Stimulated activated CD4-positive, alpha-beta T cell treated with anti-CD3 and anti-CD28 coated beads, Interleukin-12 subunit alpha, Interleukin-12 subunit beta, amount 100 ng/mL, for 4 hours (primary cell): ENCODE data around the gene MYLK2.

Source experiments
- DNase-seq: peaks from one replicate; pipeline ENCODE4 v3.0.0-alpha.2; 2020

MYLK2 gene

DNA sequence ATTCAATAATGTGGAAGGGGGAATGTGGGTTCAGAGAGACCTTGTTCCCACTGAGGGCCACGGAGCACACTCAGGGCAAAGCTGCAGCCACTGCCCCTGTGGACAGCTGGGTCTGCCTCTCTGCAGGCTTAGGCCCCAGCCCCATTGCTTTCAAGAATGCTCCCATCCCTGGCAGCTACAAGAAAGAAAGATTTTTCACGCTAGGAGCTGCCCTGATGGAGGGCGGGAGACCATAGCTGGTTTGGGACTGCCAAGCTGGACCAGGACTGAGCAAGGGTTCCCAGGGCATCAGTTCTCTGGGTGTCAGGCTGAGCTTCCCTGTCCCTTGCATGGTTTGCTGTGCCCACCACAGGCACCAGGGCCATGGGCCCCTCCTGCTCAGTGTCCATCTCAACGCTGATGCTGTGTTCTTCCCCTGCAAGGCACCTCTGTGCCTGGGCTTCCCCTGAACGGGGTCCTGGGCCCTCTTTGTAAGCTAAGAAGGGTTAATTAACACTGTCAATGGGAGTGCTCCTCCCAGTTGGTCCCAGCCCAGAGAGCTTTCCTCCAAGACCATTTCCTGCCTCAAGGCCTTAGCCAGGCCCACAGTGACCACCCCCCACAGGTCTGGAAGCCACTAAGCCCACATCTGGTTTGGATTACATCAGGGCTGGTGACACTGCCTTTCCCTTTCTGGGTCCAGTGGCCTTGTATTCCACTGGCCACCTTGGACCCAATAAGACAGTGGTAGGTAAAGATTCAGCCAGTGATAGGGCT lies 17.9 kb downstream of the MYLK2 start:
- DNase-seq: no peak

DNA sequence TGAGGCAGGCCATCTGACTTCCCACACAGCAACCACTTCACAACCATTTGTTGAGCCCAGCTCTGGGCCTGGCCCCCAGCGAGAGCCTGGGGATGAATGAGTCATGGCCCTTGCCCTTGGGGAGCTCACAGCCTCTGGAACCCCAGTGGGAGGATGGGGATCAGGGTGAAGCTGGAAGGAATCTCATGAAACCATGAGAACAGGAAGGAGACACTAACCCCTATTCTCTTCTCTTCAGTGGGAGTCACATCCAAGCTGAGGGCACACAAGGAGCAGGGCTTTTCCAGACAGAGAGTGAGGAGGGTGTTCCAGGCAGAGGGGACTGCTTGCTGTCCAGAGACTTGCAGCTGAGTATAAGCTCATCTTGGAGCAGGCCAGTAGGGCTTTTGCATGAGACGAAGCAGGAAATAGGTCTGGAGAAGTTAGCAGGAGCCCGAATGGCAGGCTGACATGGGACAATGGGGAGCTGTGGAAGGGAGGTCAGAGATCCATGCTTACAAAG lies 18.8 kb downstream of the MYLK2 start:
- DNase-seq: no peak

DNA sequence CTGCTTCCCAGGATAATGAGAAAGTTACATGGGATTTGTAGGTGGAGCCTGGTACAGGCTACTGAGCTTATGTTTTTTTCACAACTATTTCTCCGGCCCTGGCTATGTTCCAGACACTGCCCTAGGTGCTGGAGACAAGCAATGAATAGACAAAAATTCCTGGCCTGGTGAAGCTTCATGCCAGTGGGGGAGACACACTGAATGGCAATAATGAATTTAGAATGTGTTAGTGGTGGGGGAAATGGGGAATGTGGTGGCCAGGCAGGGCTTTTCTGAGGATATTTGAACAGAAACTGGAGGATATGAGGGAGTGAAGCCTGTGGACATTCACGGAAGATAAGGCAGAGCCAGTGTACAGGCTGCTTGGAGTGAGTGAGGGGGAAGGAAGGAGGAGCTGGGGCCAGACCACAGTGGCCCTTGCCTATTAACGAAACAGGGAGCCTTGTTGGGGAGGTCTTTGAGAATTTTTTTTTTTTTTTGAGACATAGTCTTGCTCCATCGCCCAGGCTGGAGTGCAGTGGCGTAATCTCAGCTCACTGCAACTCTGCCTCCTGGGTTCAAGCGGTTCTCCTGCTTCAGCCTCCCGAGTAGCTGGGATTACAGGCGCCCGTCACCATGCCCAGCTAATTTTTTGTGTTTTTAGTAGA lies 19.6 kb downstream of the MYLK2 start:
- no peak for DNase-seq

DNA sequence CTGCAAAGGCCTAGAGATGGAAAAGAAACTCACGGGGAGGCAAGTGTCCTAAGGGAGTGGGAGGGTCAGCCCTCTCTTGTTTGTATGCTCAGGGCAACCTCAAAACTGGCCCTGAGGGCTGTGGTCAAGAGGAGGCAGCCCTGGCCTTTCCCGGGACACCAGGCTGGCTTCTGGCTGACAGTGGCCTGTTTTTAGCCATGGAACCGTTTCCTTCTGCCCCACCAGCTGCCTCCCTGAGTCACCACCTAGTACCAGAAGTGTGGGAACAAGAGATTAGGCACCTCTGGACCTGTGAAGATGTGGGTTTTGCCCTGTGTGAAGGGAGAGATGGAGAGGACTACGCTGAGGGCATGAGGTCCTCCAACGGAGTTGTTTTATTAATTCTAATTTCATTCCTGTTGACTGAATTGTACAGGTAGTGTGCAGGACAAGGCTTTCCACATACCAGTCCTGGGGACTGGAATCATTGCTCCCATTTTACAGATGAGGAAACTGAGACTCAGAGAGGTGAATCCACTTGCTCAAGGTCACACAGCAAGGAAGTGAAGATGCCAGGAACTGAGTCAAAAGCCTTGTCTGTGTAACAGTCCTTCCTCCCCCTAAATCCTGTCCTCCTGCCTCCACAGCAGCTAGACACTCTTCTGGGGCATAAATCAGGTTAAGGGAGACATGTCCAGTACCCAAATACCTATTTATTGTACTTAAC lies 20.8 kb downstream of the MYLK2 start:
- no peak for DNase-seq

DNA sequence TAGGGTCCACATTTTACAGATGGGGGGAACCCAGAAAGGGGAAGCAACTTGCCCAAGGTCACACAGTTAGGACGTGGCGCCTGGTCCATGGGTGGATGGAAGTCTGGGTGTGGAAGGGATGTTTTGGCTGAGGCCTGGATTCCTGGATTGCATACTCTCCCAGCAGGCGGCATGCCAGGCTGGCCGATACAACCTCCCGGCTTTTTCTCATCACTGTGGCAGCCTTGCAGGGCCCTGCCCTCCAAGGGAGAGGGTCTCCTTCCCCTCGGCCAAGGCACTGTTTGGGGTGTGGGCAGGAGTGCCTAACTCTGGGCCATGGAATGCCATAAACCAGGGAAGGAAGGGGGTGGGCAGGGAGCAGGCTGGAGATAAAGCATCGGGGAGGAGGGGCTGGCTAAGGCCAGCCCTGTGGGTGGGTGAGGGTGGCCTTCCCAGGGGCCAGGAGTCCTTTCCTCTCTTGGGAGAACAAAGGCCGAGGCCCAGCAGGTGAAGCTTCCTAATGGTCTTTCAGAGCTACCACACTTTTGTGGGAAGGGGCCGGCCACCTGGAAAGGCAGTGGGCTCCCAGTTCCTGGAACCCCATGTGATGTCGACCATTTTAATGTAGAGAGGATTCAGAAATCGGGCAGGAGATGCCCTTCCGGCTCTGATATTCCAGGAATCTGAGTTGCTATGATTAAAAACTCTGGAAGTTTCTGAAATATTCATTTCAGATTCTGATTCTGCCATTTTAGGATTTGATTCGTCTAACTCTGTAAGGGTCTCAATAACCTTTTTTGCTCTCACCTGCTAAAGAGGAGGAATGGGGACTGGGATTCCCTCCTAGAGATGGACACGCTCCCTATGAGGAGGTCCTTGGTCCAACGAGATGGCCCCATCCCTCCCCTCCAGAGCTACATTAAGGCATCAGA lies 22.0 kb downstream of the MYLK2 start:
- no peak for DNase-seq

DNA sequence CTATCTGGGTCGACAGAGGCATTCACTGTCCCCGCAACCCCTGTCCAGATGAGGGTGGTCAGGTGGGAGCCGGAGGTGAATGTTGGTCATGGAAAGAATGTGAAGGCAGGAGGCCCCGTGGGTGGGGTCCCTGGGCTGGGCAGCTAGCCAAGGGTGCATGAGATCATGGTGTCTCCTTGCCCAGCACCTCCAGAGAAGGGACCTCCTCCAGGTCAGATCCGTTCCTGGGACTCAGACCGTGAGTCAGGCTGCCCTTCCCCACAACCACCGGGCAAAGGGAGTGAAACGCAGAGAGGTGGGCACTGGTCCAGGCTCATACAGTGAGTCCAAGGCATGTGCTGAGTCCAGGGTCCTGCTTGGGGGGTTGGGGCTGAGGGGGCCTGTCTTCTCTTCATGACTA lies 22.8 kb downstream of the MYLK2 start:
- DNase-seq: no peak

DNA sequence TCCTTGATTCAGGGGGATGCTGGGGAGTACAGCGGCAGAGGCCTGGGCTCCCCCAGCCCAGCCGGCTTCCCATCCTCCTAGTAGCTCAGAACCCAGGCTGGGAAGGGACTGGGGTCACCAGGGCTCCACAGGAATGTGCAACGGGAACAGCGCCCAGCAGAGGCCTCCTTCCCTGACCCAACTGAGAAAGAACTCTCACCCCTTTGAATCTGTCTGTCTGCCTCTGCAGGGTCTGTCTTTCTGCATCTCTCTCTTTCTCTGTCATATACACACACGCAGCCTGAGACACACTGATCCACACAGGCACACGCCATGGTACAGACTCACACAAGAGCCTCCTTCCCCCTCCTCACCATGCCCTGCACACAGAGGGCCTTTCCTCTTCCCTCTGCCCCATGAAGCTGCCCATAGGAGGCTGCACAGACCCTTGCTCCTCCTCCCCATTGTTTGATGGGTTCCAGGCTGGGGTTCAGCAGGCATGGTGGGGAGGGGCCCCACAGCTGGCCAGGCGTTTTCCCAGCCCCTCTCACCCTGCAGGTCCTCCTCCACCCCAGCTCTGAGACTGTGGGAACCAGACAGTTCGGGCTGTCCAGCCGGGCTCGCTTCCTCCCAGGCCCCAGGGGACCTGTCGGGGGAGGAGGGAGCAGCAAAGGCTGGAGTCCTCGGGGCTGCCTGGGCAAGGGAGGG lies 23.5 kb downstream of the MYLK2 start:
- DNase-seq: no peak

DNA sequence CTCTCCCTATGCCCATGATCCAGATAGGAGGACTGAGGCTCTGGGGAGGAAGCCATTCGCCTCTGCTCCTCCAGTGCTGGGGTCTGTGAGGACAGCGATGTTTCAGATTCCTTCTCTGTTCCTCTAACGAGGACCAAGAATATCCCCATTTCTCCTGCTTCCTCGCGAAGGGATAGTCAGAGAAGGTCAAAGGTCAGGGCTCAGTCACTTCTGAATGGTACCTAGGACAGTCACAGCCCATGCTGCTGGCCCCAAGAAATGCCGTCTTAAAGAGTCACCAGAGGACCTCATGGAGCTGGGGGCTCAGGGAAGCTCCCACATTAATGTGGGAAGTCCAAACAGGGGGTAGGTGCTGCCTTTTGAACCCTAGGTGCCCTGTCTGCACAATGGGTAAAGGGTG lies 24.1 kb downstream of the MYLK2 start:
- no peak for DNase-seq

DNA sequence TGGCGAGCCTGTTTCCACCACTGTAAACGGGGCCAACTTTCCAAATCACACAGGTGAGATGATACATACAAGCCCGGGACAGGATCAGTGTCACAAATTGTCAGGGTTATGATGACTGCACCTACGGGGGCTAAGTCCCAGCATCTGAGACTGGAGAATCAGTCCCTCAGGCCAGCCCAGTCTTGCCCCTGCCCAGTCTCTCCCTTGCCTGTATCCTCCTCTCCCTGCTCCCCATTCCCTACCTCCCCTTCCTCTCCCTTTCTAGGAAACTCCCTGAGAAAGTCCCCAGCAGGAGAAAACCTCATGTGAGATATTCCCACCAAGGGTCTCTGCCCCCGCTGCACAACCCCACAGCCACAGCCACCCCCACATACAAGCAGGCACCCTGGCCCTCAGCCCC lies 24.7 kb downstream of the MYLK2 start:
- no peak for DNase-seq

DNA sequence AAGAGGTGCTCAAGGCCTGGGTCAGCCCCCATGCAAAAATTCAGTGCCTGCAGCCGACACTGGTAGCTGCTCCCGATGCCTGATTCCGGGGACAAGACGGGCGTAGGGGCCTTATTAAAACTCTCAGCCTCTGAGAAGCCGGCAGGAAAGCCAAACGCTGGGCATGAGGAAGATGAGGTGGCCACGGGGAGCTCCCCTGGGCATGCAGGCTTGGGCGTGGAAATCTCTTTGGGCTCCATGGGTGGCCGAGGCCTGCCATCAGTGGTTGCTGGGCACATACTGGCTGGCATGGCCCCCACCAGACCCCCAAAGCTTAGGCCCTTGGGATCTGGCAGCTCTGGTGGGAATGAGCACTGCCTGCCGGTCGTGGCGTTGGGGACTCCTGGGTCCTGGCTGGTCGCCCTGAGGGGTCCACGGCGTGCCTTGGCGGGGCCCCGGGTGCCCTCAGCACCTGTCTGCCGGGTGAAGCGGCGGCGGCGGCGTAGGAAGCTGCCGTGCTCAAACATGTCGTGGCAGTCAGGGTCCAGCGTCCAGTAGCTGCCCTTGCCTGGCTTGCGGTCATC lies 25.7 kb downstream of the MYLK2 start:
- no peak for DNase-seq

DNA sequence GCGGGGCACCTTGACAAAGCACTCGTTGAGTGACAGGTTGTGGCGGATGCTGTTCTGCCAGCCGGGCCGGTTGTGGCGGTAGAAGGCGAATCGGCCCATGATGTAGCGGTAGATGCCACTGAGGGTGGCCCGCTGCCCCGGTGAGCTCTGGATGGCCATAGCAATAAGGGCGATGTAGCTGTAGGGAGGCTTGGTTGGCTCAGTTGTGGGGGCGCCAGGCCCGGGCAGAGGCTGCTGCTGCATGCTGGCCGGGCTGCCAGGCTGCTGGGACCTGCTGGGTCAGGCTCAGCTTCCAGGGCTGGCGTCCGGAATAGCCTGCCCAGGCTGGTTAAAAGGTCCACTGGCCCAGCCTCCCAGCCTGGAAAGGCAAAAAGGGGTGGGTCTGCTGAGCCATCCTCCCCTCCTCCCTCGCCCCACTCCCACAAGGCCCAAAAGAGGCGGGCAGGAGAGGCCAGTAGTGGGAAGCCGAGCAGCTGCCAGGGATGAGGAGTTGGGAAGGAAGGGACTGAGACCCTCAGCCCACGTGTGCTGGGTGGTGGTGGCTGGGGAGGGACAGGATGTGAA lies 26.2 kb downstream of the MYLK2 start, which contains the start of gene FOXS1:
TSS of gene FOXS1 (minus strand) at position 305 of the 564 bp plus-strand sequence. CDS start at position 243, 62 bp downstream.
- DNase-seq: no peak

DNA sequence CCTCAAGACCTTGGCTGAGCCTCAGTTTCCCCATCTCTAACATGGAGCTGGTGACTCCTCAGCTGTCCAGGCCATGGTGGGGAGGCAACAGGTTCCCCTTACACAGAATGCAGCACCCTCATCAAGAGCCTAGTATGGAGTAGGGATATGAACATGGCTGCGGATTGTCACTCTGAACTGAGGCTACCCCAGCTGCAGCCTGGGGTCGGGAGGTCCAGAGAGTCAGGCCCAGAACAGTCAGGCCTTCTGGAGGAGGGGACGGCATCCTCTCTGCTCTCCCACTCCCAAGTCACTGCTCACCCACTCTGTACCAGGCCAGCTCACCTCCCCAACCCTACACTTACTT lies 27.6 kb downstream of the MYLK2 start:
- DNase-seq: no peak

DNA sequence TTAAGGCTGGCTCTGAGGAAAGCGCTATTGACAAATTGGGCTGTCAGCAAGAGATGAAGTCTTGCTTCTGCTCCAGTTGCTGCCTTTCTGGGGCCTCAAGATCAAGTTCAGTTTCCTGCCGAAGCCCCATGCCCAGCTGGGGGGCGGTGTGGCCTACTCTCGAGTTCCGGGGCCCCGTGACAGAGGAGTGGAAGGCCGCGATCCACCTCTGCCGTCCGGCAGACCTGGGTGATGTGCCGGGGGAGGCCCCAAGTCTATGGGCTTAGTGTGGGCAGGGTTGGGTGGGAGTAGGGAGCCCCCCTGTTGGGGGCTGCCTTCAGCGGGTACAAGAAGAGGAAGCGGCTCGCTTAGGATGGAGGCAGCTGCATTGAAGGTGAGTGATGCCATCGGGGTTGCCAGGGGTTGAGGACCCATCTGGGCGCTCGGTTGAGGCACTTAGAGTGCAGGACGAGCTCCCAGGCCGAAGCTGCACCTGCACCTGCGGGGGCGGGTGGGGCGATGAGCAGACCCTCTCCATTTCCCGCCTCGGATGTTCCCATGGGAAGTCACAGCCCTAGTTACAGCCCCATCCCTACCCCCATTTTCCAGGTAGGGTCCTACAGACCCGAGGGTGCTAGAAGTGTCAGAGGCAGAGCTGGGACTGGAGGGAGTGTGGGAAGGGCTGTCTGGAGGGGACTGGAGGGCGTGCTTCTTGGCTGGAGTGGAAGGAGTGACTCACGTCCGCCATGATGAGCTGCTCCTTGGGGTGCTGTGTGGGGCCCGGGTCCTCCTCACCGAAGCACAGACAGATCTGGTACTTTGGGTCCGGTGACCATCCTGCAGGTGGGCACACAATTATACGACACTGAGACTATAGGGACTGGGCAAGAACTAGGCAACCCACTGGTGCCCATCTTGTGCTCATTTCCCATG lies 29.2 kb downstream of the MYLK2 start:
- DNase-seq: no peak

DNA sequence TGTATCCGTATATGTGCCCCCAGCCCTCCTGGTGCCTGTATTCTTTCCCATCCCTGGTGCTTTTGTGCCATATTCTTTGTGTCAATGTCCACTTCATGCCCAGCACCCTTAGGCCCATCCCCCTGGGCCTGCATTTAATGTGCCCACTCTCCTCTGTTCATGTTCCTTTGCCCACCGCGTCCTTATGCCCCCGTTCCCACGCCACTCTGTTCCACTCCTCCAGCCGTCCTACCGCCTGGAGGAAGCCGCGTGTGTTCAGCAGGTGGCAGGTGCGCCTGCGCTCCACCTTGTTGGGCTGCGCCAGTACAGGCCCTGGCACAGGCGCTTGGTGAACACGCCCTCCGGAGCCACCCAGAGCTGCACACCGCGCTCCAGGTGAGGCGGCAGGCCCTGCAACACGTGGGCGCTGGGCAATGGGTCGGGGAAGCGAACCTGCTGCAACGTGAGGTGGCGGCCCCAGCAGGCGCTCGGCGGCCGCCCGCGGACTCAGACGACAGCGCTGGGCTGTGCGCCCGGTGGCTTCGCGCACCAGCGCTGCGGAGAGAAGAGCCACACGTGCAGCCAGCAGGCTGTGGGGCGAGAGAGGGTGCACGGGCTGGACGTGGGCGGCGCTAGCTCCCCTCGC lies 30.3 kb downstream of the MYLK2 start:
- no peak for DNase-seq

DNA sequence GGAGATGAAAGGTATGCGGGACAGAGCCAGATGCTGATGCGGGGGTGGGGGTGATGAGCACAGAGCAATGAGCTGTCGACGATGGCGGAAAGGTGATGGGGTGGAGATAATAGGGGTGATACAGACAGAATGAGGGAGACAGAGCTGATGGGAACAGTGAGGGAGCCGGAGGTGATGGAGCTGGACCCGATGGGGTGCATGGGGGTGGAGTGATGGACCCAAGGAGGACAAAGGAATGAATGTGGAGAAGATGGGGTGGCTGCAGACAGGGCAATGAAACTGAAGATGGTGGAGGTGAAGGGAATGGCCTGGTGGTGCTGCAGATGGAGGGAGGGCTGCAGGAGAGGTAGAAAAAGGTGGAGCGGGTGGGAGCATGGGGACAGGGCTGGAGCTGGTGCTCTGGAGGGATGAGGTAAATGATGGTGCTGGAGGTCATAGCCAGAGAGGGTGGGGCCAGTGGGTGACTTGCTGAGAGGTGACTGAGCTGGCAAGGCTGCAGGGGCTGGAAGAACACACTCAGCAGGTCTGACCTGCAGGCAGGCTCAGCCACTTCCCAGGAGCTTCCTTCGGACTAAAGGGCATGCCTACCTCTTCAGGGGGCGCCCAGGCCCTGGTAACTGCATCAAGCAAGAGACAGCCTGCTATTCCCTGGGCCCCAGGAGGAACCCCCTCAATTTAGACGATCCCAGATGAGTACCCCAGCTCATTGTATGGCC lies 32.2 kb downstream of the MYLK2 start:
- DNase-seq: no peak

DNA sequence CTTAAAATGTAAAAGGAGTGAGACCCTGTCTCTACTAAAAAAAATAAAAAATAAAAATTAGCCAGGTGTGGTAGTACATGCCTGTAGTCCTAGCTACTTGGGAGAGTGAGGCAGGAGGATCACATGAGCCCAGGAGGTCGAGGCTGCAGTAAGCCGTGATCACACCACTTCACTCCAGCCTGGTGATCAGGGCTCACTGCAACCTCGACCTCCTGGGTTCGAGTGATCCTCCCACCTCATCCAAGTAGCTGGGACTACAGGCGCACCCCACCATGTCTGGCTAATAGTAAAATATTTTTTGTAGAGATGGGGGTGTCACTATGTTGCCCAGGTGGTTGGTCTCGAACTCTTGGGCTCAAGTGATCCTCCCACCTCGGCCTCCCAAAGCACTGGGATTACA lies 34.3 kb downstream of the MYLK2 start:
- no peak for DNase-seq

DNA sequence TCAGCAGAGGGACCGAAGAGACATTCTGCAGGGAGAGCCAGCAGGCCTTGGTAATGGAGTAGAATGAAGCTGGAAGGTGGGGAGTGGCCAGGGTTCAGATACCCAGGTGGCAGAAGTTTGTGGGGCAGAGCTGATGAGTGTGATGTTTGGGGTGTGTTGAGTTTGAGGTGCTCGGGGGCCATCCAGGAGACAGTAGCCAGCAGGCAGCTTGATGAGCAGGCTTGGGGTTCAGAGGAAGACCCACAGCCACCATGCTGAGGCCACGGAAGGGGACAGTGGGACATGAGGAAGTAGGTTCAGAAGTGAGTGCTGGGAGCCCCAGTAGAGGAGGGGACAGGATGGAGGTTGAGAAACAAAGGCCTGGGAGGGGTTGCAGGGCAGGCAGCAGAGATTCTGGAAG lies 37.4 kb downstream of the MYLK2 start:
- DNase-seq: no peak

DNA sequence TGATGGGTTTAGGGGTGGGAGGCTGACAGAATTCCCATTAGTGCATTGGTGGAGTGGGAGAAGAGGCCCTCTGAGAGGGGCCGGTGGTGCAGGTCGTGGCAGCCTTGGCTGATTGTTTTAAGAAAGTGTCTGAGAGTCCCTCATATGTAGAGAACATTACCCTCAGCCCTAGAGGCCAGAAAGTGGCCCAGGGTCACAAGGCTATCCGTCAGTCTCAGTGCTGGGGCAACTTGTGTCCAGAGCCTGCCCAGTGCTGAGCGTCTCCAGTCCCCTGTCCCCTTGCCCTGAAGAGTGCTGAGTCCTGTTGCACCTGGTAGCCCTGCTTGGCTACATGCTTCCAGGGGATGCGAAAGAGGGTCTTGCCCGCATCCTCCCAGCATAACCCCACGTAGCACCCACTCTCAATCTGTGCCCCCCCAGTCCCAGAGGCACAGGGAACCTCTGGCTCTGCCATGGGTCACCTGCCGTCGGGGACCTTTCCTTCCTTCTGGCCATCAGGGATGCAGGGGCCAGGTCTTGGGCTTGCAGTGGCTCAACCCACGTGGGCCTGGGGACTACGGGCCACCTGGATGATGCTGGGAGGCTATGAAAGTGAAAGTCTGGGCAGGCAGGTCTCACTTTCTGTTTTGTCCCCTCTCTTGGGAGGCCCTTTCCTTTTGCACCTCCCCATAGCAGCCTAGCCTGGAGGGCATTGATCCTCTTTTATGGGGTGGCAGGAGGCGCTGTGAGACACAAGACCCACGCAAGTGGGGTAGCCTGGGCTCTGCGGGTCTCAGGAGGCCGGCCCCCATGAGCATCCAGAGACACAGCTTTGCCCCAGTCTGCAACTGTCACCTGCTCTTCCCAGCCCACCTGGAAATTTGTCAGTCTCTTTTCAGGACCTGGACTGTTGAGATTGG lies 39.0 kb downstream of the MYLK2 start:
- DNase-seq: no peak
